HEK293T (cell line): ENCODE data around the gene ASXL1.

Experiments used
- BHLHE40 ChIP-seq: fragments of 450-650 bp; IDR thresholded peaks from 2 replicates; pipeline ENCODE4 v1.6.1; 2016; ENCODE audit warnings: mild to moderate bottlenecking, moderate library complexity, borderline replicate concordance
- FOXA1 ChIP-seq: fragments of 450-650 bp; IDR thresholded peaks from 2 replicates; pipeline ENCODE4 v1.6.1; 2016; ENCODE audit warnings: mild to moderate bottlenecking
- LEF1 ChIP-seq: fragments of 450-650 bp; IDR thresholded peaks from 2 replicates; pipeline ENCODE4 v1.6.1; 2017; ENCODE audit warnings: mild to moderate bottlenecking, borderline replicate concordance
- SUZ12 ChIP-seq: fragments of 450-650 bp; IDR thresholded peaks from 2 replicates; pipeline ENCODE4 v1.6.1; 2016; ENCODE audit warnings: mild to moderate bottlenecking

DNA sequence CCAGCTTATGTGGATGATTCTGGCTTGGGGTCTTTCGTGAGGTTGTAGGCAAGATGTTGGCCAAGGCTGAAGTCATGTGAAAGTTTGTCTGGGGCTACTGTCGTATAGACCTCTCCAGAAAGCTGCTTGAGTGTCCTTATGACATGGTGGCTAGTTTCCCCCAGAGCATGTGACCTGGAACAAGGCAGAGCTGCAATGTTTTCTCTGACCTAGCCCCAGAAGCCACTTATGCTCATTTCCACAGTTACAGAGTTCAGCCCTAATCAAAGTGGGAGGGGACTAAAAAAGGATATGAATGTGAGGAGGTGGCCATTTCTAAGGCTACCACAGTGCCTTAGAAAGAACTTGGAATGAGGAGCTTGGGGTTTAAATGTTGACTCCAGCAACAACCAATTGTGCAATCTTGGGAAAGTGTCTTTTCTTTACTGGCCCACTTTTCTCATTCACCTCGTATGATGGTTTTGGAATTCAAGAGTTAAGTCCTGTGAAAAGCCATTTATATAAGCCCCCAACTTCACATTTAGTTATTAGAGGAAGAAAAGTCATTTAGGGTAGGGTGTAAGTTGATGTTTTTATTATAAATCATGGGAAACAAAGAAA, 5.9 kb upstream of the ASXL1 start:
- no peak for TF ChIP-seq SUZ12
- no peak for TF ChIP-seq FOXA1
- TF ChIP-seq LEF1, result no peak
- no peak for TF ChIP-seq BHLHE40
